Measurements from ENCODE around the gene MAGEE1. TPM values are rescaled to one million over a fixed set of nuclear protein-coding genes. Genes with fewer than 3 reads are reported as not detected.

MAGEE1 gene
- total and polyA plus RNA-seq, 2 of the 4 experiments (the other 2 are of a cell fraction), result 0.54 to 1.9 TPM

GRCh38 chrX:76453737-76454406, 26.4 kb downstream of the MAGEE1 start:
- CTCF ChIA-PET, result interaction anchor here (0.7 to 1.6 kb wide), 3 partner anchors 16 to 175 kb away, joined by 3 to 6 read pairs (median 3); no protein-coding TSS in a partner anchor
- H3K4me2 ChIP-seq (ENCODE audit: low read depth, low read length), result no peak overlapping the region
- H3K27me3 ChIP-seq (ENCODE audit: control insufficient read depth, insufficient read depth, low read length), result no peaks in the 10 kb centered on the region
- no peak overlapping the region for H2AK9ac ChIP-seq (replicated peaks; ENCODE audit: low read depth, low read length, poor library complexity)
- POLR2A ChIA-PET (ENCODE audit: unreplicated experiment), result no interaction called here
- H2BK120ac ChIP-seq (ENCODE audit: low read depth, low read length), result no peak overlapping the region
- H2BK5ac ChIP-seq (ENCODE audit: low read depth, low read length, poor library complexity, severe bottlenecking), result no peak overlapping the region
- H3K27ac ChIP-seq (ENCODE audit: insufficient read depth, low read length), result no peak overlapping the region
- TF ChIP-seq BHLHE40 (IDR thresholded peaks at IDR 0.05; ENCODE audit: low read depth, low read length), result no peak
- TF ChIP-seq FOS (IDR thresholded peaks at IDR 0.05; ENCODE audit: low read depth, low read length), result no peak
- TF ChIP-seq RCOR1 (IDR thresholded peaks at IDR 0.05; ENCODE audit: insufficient replicate concordance, low read length), result no peak
- TF ChIP-seq USF2 (IDR thresholded peaks at IDR 0.05; ENCODE audit: low read depth, low read length), result no peak
- TF ChIP-seq MAZ (IDR thresholded peaks at IDR 0.05; ENCODE audit: borderline replicate concordance, low read depth, low read length), result no peak
- no peak for TF ChIP-seq POLR2A (IDR thresholded peaks at IDR 0.05; ENCODE audit: low read depth, low read length)
- no peak for TF ChIP-seq ELK1 (IDR thresholded peaks at IDR 0.05; ENCODE audit: borderline replicate concordance, low read depth, low read length)
- no peak for TF ChIP-seq RFX5 (IDR thresholded peaks at IDR 0.05; ENCODE audit: low read depth, low read length)
- no peak for TF ChIP-seq CEBPB (IDR thresholded peaks at IDR 0.05; ENCODE audit: low read depth, low read length)
- TF ChIP-seq SMC3 (IDR thresholded peaks at IDR 0.05; ENCODE audit: low read depth, low read length), result no peak
- TF ChIP-seq NFE2L2 (IDR thresholded peaks at IDR 0.05; ENCODE audit: low read depth, low read length), result no peak
- TF ChIP-seq RAD21 (IDR thresholded peaks at IDR 0.05; ENCODE audit: low read length), result no peak
- TF ChIP-seq MXI1 (IDR thresholded peaks at IDR 0.05; ENCODE audit: borderline replicate concordance, low read depth, low read length), result no peak
- TF ChIP-seq CHD1 (IDR thresholded peaks at IDR 0.05; ENCODE audit: low read depth, low read length), result no peak
- no peaks in the 10 kb centered on the region for H3K9me1 ChIP-seq (ENCODE audit: insufficient read depth, low read length)
- H3K9me3 ChIP-seq (ENCODE audit: control insufficient read depth, insufficient read depth, low read length), result no peaks in the 10 kb centered on the region
- BruUV-seq (replicated peaks), result no TSS peak
- no peak overlapping the region for H3K9ac ChIP-seq (ENCODE audit: low read depth, low read length)
- H2BK15ac ChIP-seq (ENCODE audit: low read depth, low read length), result no peak overlapping the region
- H3K4ac ChIP-seq (ENCODE audit: low read depth, low read length), result no peak overlapping the region
- DNase-seq (no peak), ATAC-seq (ENCODE audit: low read depth) (no peak)
- intact Hi-C loops (cut with micrococcal nuclease), result loop anchor here (1.0 kb wide), 1 partner anchor 175 kb away; no protein-coding TSS in a partner anchor
- H2BK20ac ChIP-seq (ENCODE audit: low read depth, low read length), result no peak overlapping the region
- 80% methylated on average over 1 of the region's 2 CpGs; no CpG with 5 or more reads in 1 of the 2 experiments for WGBS, 2 experiments (ENCODE audit: extremely low coverage in 2 of 2, insufficient read length in 1 of 2)
- H3K4me1 ChIP-seq (ENCODE audit: control insufficient read depth, insufficient read depth, low read length), result no peaks in the 10 kb centered on the region
- H2AK5ac ChIP-seq (ENCODE audit: low read depth, low read length), result no peak overlapping the region
- H3K14ac ChIP-seq (replicated peaks; ENCODE audit: low read depth, low read length), result no peak overlapping the region
- no peak overlapping the region for H2AFZ ChIP-seq (replicated peaks; ENCODE audit: low read length, poor library complexity)
- no peaks in the 10 kb centered on the region for H3K79me1 ChIP-seq (ENCODE audit: low read depth in 1 of 2, low read length in 2 of 2)
- H3K56ac ChIP-seq (ENCODE audit: extremely low read depth, insufficient read depth, low read length), result no peak overlapping the region
- dilution Hi-C loops (cut with HindIII; ENCODE audit: low sequenced_read_pairs, unreplicated experiment), result no loop called here
- H3K23ac ChIP-seq (ENCODE audit: low read depth, low read length), result no peak overlapping the region
- H4K8ac ChIP-seq (ENCODE audit: low read depth in 2 of 2, low read length in 2 of 2), result no peak overlapping the region
- H4K20me1 ChIP-seq (ENCODE audit: insufficient read depth, low read length), result no peaks in the 10 kb centered on the region
- H3K36me3 ChIP-seq (ENCODE audit: control insufficient read depth, insufficient read depth, low read length), result no peaks in the 10 kb centered on the region
- no peak overlapping the region for H4K5ac ChIP-seq (ENCODE audit: low read depth, low read length)
- no peak overlapping the region for H3K4me3 ChIP-seq (ENCODE audit: insufficient read depth, low read depth, low read length)
- H4K91ac ChIP-seq (ENCODE audit: insufficient read depth, low read depth, low read length), result no peak overlapping the region
- in situ Hi-C loops (cut with MboI; ENCODE audit: low sequenced_read_pairs), result loop anchor here (25.0 kb wide), 1 partner anchor 167 kb away; no protein-coding TSS in a partner anchor
- no peak overlapping the region for H3K18ac ChIP-seq (ENCODE audit: low read depth, low read length)

Data from IMR-90 (cell line).